Testis (tissue), 3 donors: ENCODE results near the gene MARCHF5. TPM values are rescaled to one million over a fixed set of nuclear protein-coding genes. Genes with fewer than 3 reads are reported as not detected.

ENCODE experiments used
- DNase-seq: peaks from one replicate; pipeline ENCODE4 v3.0.0-alpha.2; 2019
- H3K27ac ChIP-seq, 2 donors: fragments of 200-600 bp; sonication (generic); one replicate each; pipeline ENCODE4 v1.5.1; 2019
- H3K27me3 ChIP-seq: fragments of 200-600 bp; sonication (generic); one replicate; pipeline ENCODE4 v1.5.1; 2019
- H3K36me3 ChIP-seq: fragments of 200-600 bp; sonication (generic); one replicate; pipeline ENCODE4 v1.5.1; 2017; ENCODE audit warnings: low read depth; ENCODE audit errors: missing control alignments
- H3K4me1 ChIP-seq: fragments of 200-600 bp; sonication (generic); one replicate; pipeline ENCODE4 v1.5.1; 2019
- H3K4me3 ChIP-seq, 2 donors: fragments of 200-600 bp; sonication (generic); one replicate each; pipeline ENCODE4 v1.5.1; 2017 to 2019
- H3K9me3 ChIP-seq: fragments of 200-600 bp; sonication (generic); one replicate; pipeline ENCODE4 v1.5.1; 2017
- POLR2A ChIP-seq: fragments of 450-650 bp; IDR thresholded peaks from one replicate; pipeline ENCODE4 v1.6.1; 2017; ENCODE audit warnings: antibody characterized with exemption, mild to moderate bottlenecking, moderate library complexity
- WGBS, 2 donors: methylation state at CpG; one replicate each; pipeline ENCODE4 v1.1.5; 2018; 5-methylcytosine and 5-hydroxymethylcytosine counted together
- intact Hi-C: fragments of 100-400 bp; cut with DNase I; formaldehyde crosslinking; loops from one replicate; pipeline ENCODE4 v1.15.1; 2023; ENCODE audit warnings: low total_unique reads
- polyA plus RNA-seq: library from polyadenylated mRNA; stranded (reverse); fragments of 350-450 nt; fragmentation: Illumina TruSeq; extraction: RNeasy Lipid Tissue Mini Kit (QIAGEN cat#74804); gene quantifications from one replicate; pipeline ENCODE4 v1.2.3, GENCODE V29; 2014; ENCODE audit warnings: low read depth, low replicate concordance; ENCODE audit not compliant: insufficient read depth
- total RNA-seq, 2 donors: library from RNA; depleted of rRNA; stranded (reverse); fragments of >200 nt; gene quantifications; one replicate each; pipeline ENCODE4 v1.2.3, GENCODE V29; 2016
- TF ChIP-seq, protein P1 (sequence below), 3 experiments: fragments of 450-650 bp in 2 of 3; fragments of 200-600 bp in 1 of 3; sonication (generic) in 1 of 3; IDR thresholded peaks; one replicate each; pipeline ENCODE4 v1.5.1; 2016 to 2019; ENCODE audit warnings: antibody characterized with exemption in 3 of 3, mild to moderate bottlenecking in 2 of 3, moderate library complexity in 1 of 3

MARCHF5 gene
- total and polyA plus RNA-seq, 3 donors from 2014 or later = 17.1 to 53.9 (median 23.3) TPM

DNA sequence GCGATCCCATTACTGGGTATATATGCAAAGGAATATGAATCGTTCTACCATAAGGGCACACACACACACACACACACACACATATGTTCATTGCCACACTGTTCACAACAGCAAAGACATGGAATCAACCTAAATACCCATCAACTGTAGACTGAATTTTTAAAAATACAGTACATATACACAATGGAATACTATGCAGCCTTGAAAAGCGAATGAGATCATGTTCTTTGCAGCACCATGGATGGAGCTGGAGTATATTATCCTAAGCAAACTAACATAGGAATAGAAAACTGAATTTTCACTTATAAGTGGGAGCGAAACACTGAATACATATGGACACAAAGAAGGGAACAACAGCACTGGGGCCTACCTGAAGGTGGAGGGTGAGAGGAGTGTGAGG, 72.5 kb downstream of the MARCHF5 start:
- no peak overlapping the region for H3K27ac ChIP-seq
- H3K9me3 ChIP-seq = no peaks in the 10 kb centered on the region
- no peak for DNase-seq
- H3K4me3 ChIP-seq = no peak overlapping the region
- no peaks in the 10 kb centered on the region for H3K36me3 ChIP-seq
- 92 to 96% methylated on average over 4 of the region's 4 CpGs for WGBS, 2 donors
- no peaks in the 10 kb centered on the region for H3K4me1 ChIP-seq
- H3K27me3 ChIP-seq = no peaks in the 10 kb centered on the region
- intact Hi-C loops = no loop called here
- TF ChIP-seq, protein P1, sequence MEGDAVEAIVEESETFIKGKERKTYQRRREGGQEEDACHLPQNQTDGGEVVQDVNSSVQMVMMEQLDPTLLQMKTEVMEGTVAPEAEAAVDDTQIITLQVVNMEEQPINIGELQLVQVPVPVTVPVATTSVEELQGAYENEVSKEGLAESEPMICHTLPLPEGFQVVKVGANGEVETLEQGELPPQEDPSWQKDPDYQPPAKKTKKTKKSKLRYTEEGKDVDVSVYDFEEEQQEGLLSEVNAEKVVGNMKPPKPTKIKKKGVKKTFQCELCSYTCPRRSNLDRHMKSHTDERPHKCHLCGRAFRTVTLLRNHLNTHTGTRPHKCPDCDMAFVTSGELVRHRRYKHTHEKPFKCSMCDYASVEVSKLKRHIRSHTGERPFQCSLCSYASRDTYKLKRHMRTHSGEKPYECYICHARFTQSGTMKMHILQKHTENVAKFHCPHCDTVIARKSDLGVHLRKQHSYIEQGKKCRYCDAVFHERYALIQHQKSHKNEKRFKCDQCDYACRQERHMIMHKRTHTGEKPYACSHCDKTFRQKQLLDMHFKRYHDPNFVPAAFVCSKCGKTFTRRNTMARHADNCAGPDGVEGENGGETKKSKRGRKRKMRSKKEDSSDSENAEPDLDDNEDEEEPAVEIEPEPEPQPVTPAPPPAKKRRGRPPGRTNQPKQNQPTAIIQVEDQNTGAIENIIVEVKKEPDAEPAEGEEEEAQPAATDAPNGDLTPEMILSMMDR (IDR thresholded peaks at IDR 0.05) = no peak
- no peak for TF ChIP-seq POLR2A

DNA sequence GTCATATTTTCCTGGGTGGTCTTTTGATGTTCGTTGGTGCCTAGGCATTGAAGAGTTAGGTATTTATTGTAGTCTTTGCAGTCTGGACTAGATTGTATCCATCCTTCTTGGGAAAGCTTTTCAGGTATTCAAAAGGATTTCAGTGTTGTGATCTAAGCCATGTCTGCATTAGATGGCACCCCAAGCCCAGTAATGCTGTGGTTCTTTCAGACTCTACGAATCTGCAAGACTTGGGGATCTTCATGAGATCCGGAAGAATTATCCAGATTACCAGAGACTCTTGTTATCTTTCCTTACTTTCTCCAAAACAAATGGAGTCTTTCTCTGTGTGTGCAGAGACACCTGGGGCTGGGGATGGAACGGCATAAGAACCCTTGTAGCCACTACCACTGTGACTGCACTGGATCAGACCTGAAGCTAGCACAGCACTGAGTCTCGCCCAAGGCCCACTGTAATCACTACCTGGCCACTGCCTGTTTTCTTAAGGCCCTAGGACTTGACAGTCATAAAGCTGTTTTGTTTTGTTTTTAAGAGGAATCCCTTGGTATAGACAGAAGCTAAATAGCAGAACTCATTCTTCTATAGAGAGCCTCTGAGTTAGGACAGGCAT, 75.5 kb downstream of the MARCHF5 start:
- no peaks in the 10 kb centered on the region for H3K9me3 ChIP-seq
- intact Hi-C loops = no loop called here
- H3K4me1 ChIP-seq = no peaks in the 10 kb centered on the region
- H3K27ac ChIP-seq = no peak overlapping the region
- no peak for TF ChIP-seq POLR2A
- TF ChIP-seq, protein P1 (IDR thresholded peaks at IDR 0.05) = no peak
- DNase-seq = no peak
- H3K27me3 ChIP-seq = no peaks in the 10 kb centered on the region
- no peak overlapping the region for H3K4me3 ChIP-seq
- 78 to 79% methylated on average over 5 of the region's 5 CpGs for WGBS, 2 donors
- H3K36me3 ChIP-seq = no peaks in the 10 kb centered on the region

DNA sequence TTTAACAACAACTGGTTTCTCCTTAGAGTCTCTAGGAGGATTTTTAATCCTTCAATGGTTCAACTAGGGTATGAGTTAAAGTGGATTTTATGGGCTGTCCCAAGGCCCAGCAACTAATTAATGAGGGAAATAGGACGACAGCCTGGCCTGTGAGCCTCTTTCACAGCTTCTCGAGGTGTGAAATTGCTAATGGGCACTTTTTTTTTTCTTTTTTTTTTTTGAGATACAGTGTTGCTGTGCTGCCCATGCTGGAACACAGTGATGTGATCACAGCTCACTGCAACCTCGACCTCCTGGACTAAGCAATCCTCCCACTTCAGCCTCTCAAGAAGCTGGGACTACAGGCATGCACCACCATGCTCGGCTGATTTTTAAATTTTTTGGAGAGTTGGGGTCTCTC, 87.0 kb downstream of the MARCHF5 start:
- H3K36me3 ChIP-seq = no peaks in the 10 kb centered on the region
- H3K27me3 ChIP-seq = no peaks in the 10 kb centered on the region
- H3K27ac ChIP-seq = no peak overlapping the region
- no peak for TF ChIP-seq POLR2A
- TF ChIP-seq, protein P1 (IDR thresholded peaks at IDR 0.05) = no peak
- DNase-seq = no peak
- no peaks in the 10 kb centered on the region for H3K9me3 ChIP-seq
- no peak overlapping the region for H3K4me3 ChIP-seq
- peaks cover 5% of the 10 kb centered on the region for H3K4me1 ChIP-seq
- intact Hi-C loops = no loop called here
- WGBS, 2 donors = 66 to 80% methylated on average over 4 of the region's 4 CpGs

DNA sequence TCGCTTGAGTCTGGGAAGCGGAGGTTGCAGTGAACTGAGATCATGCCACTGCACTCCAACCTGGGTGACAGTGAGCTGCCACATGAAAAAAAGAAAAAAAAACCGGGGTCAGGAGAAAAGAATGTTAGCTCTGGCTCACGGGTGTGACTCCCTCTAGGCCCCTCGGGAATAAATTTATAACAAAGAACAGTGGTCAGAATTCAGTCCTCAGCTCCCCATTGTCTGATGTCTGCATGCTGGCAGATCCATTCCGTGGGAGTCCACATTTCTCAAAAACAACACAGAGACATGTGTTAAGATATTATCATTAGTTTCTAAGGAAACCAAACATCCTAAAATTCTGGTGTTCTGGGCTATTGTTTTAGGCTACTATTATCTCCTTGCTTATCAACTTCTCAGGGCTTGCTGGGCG, 90.6 kb downstream of the MARCHF5 start:
- H3K27me3 ChIP-seq = no peaks in the 10 kb centered on the region
- 54 to 57% methylated on average over 7 of the region's 7 CpGs for WGBS, 2 donors
- H3K36me3 ChIP-seq = no peaks in the 10 kb centered on the region
- intact Hi-C loops = no loop called here
- no peaks in the 10 kb centered on the region for H3K9me3 ChIP-seq
- no peak for DNase-seq
- no peak overlapping the region for H3K27ac ChIP-seq
- H3K4me3 ChIP-seq = no peak overlapping the region
- no peak for TF ChIP-seq POLR2A
- TF ChIP-seq, protein P1 (IDR thresholded peaks at IDR 0.05) = no peak
- H3K4me1 ChIP-seq = peaks cover 5% of the 10 kb centered on the region

DNA sequence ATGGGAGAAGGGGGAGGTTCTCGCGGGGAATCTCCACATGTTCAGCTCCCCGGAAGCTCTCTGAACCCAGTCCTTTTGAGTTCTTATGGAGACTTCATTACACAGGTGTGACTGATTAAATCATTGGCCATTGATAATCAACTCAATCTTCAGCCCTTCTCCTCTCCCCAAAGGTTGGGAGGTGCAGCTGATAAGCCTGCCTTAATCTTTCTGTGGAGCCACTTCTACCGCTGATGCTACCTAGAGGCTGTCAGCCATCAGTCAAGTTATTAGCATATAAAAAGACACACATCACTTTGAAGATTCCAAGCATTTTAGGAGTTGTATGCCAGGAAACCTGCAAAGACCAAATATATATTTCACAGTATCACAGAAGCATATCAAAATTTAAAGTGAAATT, 91.7 kb downstream of the MARCHF5 start:
- WGBS, 2 donors = 78 to 81% methylated on average over 4 of the region's 4 CpGs
- H3K9me3 ChIP-seq = no peaks in the 10 kb centered on the region
- no peak overlapping the region for H3K4me3 ChIP-seq
- no peaks in the 10 kb centered on the region for H3K27me3 ChIP-seq
- no peak for DNase-seq
- H3K27ac ChIP-seq = no peak overlapping the region
- no peaks in the 10 kb centered on the region for H3K36me3 ChIP-seq
- TF ChIP-seq POLR2A = no peak
- TF ChIP-seq, protein P1 (IDR thresholded peaks at IDR 0.05) = no peak
- intact Hi-C loops = no loop called here
- H3K4me1 ChIP-seq = peaks cover 5% of the 10 kb centered on the region
